Endodermal cell (in vitro differentiated cells): Measurements from ENCODE around the gene DNAJC9. TPM values are rescaled to one million over a fixed set of nuclear protein-coding genes. Genes with fewer than 3 reads are reported as not detected.

Experiments used
- DNase-seq: peaks from one replicate; pipeline ENCODE4 v3.0.0-alpha.2; 2017
- H3K27ac ChIP-seq: 2 replicates; pipeline ENCODE4 v1.5.1; 2013; ENCODE audit warnings: mild to moderate bottlenecking, low read depth, low read length, moderate library complexity
- H3K27me3 ChIP-seq: 2 replicates; pipeline ENCODE4 v1.6.1; 2013; ENCODE audit warnings: mild to moderate bottlenecking, low read length, moderate library complexity; ENCODE audit not compliant: insufficient read depth, control insufficient read depth, poor library complexity, severe bottlenecking
- H3K36me3 ChIP-seq: 2 replicates; pipeline ENCODE4 v1.7.0; 2013; ENCODE audit warnings: mild to moderate bottlenecking, low read length, moderate library complexity; ENCODE audit not compliant: control insufficient read depth, insufficient read depth
- H3K4me1 ChIP-seq: one replicate; pipeline ENCODE4 v1.7.0; 2013; ENCODE audit warnings: low read length; ENCODE audit not compliant: control insufficient read depth, insufficient read depth
- H3K4me3 ChIP-seq: 2 replicates; pipeline ENCODE4 v1.5.1; 2013; ENCODE audit warnings: mild to moderate bottlenecking, low read length, moderate library complexity
- H3K9ac ChIP-seq: 2 replicates; pipeline ENCODE4 v1.6.1; 2013; ENCODE audit warnings: mild to moderate bottlenecking, low read length, moderate library complexity; ENCODE audit not compliant: poor library complexity, severe bottlenecking; ENCODE audit errors: extremely low read depth
- H3K9me3 ChIP-seq: 2 replicates; pipeline ENCODE4 v1.6.1; 2013; ENCODE audit warnings: mild to moderate bottlenecking, low read length, moderate library complexity; ENCODE audit not compliant: control insufficient read depth
- H3K27ac Mint-ChIP-seq: 2 replicates; pipeline ENCODE4 v1.8.0; 2020; ENCODE audit warnings: mixed read lengths
- H3K27me3 Mint-ChIP-seq: 2 replicates; pipeline ENCODE4 v1.8.0; 2021; ENCODE audit warnings: mild to moderate bottlenecking, mixed read lengths; ENCODE audit not compliant: insufficient read depth
- H3K36me3 Mint-ChIP-seq: 2 replicates; pipeline ENCODE4 v1.8.0; 2020; ENCODE audit warnings: low read depth, mixed read lengths
- H3K4me1 Mint-ChIP-seq: 2 replicates; pipeline ENCODE4 v1.8.0; 2020; ENCODE audit warnings: mixed read lengths
- H3K4me3 Mint-ChIP-seq: 2 replicates; pipeline ENCODE4 v1.8.0; 2020; ENCODE audit warnings: mild to moderate bottlenecking, moderate library complexity, mixed read lengths
- H3K9me3 Mint-ChIP-seq: 2 replicates; pipeline ENCODE4 v1.8.0; 2020; ENCODE audit warnings: mild to moderate bottlenecking, mixed read lengths
- CTCF ChIP-seq: fragments of 200-600 bp; sonication (generic); conservative IDR thresholded peaks from 2 replicates; pipeline ENCODE4 v1.5.0; 2021; ENCODE audit warnings: antibody characterized with exemption, mild to moderate bottlenecking
- WGBS, 2 experiments: methylation state at CpG; one replicate each; pipeline versions ENCODE4 v1.1.5 to v1.1.7; 2013; ENCODE audit warnings: missing lambda C conversion rate in 2 of 2, mixed read lengths in 1 of 2; ENCODE audit not compliant: insufficient coverage in 1 of 2, insufficient read length in 1 of 2; 5-methylcytosine and 5-hydroxymethylcytosine counted together
- total RNA-seq, 2 donors: library from RNA; stranded (reverse); fragmentation: NEBNext Ultra II Directional in 1 of 2; extraction: Animal tissue kit (Norgen Biotek cat#: 25700) in 1 of 2; gene quantifications; 2 replicates in 1 of 2; 3 replicates in 1 of 2; pipeline ENCODE4 v1.2.1, GENCODE V29; 2021

The DNAJC9 gene
- total RNA-seq, 2 donors from 2014 or later, result 33.3 to 37.1 TPM

GRCh38 chr10:73233883-73234282, 13.2 kb downstream of the DNAJC9 start:
- WGBS, 2 experiments, result 80 to 84% methylated on average over 1 to 2 of the region's 2 CpGs
- Histone ChIP-seq H3K4me1 (no peaks in the 10 kb centered on the region), H3K4me3 (no peak overlapping the region), H3K27me3 (no peaks in the 10 kb centered on the region), H3K27ac (no peak overlapping the region), H3K9me3 (no peaks in the 10 kb centered on the region), H3K36me3 (peaks cover 65% of the 10 kb centered on the region), H3K9ac (no peak overlapping the region)
- Mint-ChIP-seq H3K36me3 (peaks cover 39% of the 10 kb centered on the region), H3K9me3 (no peaks in the 10 kb centered on the region), H3K27me3 (no peaks in the 10 kb centered on the region), H3K27ac (no peak overlapping the region), H3K4me3 (no peak overlapping the region), H3K4me1 (no peaks in the 10 kb centered on the region)
- TF ChIP-seq CTCF, result no peak
- no peak for DNase-seq

GRCh38 chr10:73232887-73233286, 14.2 kb downstream of the DNAJC9 start:
- H3K9ac ChIP-seq, result no peak overlapping the region
- H3K4me3 Mint-ChIP-seq, result no peak overlapping the region
- peaks cover 57% of the 10 kb centered on the region for H3K36me3 ChIP-seq
- DNase-seq, result peak; percentile 57
- H3K4me1 Mint-ChIP-seq, result no peaks in the 10 kb centered on the region
- no peaks in the 10 kb centered on the region for H3K27me3 Mint-ChIP-seq
- H3K4me3 ChIP-seq, result no peak overlapping the region
- H3K27me3 ChIP-seq, result no peaks in the 10 kb centered on the region
- H3K9me3 ChIP-seq, result no peaks in the 10 kb centered on the region
- H3K27ac Mint-ChIP-seq, result no peak overlapping the region
- WGBS, 2 experiments, result 95 to 98% methylated on average over 6 to 8 of the region's 8 CpGs
- peak; percentile 64 for TF ChIP-seq CTCF
- peaks cover 35% of the 10 kb centered on the region for H3K36me3 Mint-ChIP-seq
- no peak overlapping the region for H3K27ac ChIP-seq
- H3K9me3 Mint-ChIP-seq, result no peaks in the 10 kb centered on the region
- no peaks in the 10 kb centered on the region for H3K4me1 ChIP-seq

- DNase-seq, result no peak
- H3K27me3 Mint-ChIP-seq, result no peaks in the 10 kb centered on the region
- H3K4me1 Mint-ChIP-seq, result no peaks in the 10 kb centered on the region
- no peaks in the 10 kb centered on the region for H3K9me3 Mint-ChIP-seq
- H3K27ac Mint-ChIP-seq, result no peak overlapping the region
- H3K4me1 ChIP-seq, result no peaks in the 10 kb centered on the region
- WGBS, 2 experiments, result 93 to 95% methylated on average over 6 of the region's 6 CpGs
- TF ChIP-seq CTCF, result no peak
- H3K36me3 ChIP-seq, result peaks cover 29% of the 10 kb centered on the region
- no peaks in the 10 kb centered on the region for H3K9me3 ChIP-seq
- H3K4me3 Mint-ChIP-seq, result no peak overlapping the region
- H3K27ac ChIP-seq, result no peak overlapping the region
- no peak overlapping the region for H3K4me3 ChIP-seq
- no peak overlapping the region for H3K9ac ChIP-seq
- no peaks in the 10 kb centered on the region for H3K27me3 ChIP-seq
- H3K36me3 Mint-ChIP-seq, result peaks cover 21% of the 10 kb centered on the region
Measured at GRCh38 chr10:73229567-73229966, 17.5 kb downstream of the DNAJC9 start.
